ENCODE results near the gene MYOZ3.

MYOZ3 gene

DNA sequence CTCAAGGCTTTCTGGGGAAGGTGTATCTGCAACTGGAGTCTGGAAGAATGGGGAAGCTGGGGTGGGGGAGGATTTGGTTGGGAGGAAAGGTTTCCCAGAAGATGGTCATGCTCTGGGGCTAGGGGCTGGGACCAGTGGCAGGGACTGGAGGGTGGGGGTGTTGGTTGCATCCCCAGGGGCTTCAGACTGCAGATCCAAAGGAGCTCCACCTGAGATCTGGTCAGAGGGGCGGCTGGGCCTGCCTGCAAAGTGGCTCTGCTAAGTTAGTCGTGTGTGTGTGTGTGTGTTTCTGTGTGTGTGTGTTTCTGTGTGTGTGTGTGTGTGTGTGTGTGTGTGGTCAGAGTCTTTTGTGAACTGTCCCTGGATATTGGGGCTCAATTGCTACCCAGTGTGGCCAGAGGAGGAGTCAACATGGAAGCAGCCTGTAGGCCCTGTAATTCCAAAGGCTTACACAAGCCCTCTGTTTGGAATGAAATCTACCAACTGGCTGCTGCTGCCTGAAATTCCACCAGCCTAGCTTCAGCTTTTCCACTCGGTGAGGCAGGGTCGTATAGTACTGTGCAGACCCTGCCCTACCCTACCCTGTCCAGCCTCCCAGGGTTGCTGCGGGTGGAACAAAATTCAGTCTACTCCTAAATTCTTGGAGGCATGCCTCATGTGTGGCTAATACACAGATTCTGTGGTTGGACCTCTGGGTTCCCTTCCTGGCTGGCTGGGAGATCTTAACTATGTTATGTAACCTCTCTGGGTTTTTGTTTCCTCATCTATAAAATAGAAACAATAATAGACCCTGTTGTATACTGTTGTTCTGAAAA, 33.1 kb upstream of the MYOZ3 start:
- no peak for DNase-seq

DNA sequence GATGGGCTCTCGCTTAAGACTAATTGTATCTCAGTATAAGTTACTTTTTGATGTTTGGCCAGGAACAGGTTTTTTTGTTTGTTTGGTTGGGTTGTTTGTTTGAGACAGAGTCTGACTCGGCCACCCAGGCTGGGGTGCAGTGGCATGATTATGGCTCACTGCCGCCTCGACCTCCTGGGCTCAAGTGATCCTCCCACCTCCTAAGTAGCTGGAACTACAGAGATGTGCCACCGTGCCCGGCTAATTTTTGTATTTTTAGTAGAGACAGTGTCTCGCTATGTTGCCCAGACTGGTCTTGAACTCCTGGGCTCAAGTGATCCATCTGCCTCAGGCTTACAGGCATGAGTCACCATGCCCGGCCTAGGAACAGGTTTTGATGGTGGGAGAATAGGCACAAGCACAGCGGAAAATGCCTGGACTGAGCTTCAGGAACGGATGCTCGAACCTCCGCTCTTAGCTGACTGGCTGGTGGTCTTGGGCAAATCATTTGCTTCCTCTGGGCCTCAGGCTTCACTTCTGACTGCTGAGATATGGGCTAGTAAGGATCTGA, 32.0 kb upstream of the MYOZ3 start:
- no peak for DNase-seq

DNA sequence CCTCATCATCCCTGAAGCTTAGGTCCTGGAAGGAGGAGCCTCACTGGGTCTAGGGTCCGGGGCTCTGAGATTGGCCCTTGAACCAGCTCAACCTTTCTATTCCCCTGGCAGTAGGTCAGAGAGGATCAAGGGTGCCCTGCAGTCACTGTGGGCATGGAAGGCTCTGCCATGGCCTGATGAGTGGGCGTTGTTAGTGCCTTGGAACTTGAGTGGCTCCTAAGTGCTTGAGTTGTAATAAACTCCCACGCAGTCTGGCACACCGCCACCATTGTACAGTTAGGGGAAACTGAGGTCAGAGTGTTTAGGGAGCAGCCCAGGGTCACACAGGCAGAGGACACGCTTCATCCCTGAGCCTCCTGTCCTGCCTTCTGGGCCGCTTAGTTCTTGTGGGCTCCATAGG, 31.0 kb upstream of the MYOZ3 start:
- no peak for DNase-seq

DNA sequence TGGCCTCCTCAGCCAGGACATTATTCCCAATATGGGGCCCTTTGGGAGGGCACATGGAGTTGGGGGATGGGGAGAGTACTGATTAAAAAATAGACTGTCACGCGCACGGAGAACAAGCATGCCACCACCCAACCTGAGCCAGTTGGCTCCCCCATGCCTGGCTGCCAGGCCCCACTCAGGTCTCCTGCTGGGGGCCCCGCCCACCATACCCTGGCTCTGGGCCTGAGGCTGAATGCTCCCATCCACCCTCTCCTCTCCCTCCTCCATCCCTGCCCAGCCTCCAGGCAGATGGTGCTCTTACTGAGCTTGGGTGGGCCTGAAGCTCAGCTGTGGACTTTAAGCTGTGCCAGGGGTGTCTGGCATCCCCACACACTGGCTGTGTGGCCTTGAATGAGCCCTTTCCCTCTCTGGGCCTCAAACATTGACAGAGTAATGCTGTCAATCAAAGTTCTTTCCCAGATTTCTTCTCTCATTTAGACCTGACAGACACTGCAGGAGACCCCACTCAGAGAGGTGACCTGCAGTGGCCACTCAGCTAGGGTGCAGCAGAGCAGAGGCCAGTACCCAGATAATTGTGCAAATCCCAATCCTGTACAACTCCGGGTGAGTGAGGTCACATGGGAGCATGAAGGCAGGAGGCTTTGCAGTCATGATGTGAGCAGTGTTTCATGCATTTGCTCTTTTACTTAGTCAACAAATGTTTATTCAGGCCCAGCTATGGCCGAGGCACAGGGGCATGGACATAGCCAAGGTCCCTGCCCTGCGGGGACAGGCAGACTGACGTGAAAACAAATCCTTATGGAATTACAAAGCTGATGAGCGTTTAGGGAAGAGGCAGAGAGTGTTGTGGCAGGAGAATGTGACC, 30.4 kb upstream of the MYOZ3 start:
- DNase-seq = no peak

DNA sequence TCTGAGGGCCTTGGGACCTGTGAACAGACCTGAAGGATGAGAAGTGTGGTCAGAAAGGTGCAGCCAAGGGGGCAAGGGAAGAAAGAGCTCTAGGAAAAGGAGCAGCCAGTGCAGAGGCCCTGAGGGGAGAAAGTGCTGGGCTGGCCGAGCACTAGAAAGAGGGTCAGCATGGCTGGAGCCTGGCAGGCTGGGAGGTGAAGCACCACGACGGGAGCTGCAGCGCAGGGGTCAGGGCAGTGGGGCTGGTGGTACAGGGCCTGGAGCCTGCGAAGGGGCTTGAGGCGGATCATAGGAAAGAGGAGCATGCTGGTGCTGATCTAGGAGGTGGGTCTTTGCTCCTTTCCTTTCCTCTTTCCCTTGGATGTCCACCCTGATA, 29.7 kb upstream of the MYOZ3 start:
- no peak for DNase-seq

DNA sequence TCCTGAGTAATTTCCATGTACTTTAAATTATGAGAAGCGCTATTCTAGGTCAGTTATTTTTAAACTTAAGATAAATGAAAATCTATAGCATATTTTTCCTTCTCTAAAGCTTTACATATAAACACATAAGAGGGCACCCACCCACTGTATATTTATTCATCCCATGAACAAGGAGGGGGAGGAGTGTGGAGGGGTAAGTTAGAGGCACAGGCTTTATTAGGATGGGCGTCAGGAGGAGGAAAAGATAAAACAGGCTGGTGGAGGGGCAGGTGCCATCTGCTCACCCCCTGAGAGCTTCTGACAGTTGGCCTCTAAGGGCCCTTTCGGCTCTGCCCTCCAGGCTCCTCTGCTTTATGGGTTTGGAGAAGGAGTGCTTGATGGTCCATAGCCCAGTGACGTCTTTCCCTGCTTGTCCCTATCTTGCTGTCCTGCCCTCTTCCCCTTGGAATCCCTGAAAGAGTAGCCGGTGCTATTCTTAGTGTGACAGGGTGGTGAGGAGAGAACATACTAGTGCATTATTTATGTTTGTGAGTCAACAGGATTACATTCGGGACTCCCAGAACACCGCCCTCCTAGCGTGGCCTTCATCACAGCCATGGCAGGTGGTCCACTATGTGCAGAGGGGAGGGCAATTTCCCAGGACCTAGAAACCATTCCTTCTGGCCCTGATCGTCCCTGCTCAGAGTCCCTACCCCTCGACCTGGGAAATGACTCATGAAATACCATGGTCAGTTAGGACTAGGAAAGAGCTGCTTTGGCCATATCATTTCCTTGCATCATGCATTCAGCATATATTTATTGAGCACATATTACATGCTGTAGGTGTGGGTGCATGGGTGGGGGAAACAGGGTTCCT, 28.5 kb upstream of the MYOZ3 start:
- peak; percentile 29 for DNase-seq

DNA sequence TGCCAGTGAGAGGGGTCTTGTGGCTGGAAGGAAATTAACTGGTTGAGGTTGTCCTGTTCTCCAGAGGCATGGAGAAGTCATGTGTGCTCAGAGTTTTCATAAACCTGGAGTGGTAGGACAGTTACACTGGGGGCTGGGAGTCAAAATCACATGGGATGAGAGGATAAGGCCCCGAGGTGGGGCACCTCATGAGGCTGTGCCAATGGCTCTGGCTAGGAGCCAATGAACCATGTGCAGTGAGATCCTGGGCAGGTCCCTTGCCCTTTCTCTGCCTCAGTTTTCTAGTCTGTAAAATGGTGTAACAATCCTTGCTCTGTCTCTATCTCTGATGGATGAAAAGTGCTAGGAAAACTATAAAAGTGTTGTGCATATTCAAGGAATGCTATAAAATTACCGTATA, 27.6 kb upstream of the MYOZ3 start:
- no peak for DNase-seq

DNA sequence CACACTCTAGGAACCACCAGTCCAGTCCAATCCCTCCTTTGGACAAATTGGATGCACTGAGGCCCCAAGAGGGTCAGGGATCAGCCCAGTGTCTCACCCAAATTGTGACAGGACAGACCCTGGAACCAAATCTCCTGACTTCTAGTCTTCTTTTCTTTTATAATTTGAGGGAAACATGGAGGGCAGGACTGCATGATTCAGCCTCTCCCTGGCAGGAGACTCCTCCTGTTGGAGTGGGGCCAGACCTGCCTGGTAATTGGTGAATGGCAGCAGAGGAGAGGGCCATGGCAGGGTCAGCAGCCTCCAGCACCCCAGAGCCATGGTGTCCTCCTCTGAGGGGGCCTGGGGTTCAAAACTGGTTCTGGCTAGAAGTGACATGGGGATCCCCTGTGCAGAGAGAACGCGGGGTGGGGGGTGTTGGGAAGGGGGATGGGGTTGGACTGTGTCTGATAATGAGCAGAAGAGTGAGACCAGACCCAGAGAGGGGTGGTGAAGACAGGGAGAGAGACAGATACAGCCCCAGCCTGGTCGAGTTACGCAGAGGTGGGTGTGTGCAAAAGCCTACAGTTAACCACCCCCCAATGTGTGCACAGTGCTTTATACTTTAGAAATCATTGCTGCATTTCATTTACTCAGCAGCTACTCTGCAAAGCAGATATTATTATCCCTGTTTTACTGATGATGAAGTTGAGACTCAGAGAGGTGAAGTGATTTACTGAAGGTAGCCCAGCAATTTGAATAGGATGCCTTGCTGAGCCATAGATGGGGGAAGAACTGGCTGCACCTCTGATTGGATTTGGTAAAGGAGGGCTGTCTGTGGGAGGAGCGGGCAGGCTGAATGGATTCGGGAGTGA, 24.4 kb upstream of the MYOZ3 start:
- no peak for DNase-seq

DNA sequence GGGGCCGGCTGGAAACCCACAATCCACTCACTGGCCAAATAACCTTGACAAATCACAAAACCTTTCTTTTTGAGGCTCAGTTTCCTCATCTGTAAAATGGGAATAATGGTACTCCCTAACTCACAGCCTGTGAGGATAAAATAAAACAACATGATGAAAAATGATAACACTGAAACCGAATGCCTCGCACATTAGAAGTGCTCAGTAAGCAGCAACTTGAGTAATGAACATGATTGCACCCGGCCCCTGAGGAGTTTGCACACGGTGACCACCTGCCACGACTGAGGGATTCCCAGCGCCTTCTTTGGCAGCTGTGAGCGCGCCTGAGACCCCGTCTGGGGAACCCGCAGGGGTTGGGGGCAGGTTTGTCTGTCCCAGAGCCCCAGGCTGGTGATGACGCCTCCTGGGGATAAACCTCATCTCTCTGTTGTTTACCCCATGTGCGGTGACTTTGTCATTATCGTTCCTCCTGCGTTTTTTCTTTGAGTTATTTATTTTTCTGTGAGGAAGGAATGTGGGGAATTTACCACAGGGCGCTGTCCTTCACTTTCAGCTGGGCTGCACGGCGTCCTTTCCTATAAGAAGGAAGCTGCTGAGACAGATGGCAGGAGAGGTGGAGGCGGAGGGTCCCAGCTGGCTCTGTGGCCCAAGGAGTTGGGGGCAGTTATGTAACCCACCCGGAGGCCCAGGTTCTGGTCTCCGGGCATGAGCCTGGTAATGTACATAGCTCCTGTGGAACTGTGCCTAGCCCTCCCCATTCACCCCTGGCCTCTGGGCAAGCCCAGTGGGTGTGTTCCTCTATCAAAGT, 23.6 kb upstream of the MYOZ3 start:
- peak; percentile 74 for DNase-seq

DNA sequence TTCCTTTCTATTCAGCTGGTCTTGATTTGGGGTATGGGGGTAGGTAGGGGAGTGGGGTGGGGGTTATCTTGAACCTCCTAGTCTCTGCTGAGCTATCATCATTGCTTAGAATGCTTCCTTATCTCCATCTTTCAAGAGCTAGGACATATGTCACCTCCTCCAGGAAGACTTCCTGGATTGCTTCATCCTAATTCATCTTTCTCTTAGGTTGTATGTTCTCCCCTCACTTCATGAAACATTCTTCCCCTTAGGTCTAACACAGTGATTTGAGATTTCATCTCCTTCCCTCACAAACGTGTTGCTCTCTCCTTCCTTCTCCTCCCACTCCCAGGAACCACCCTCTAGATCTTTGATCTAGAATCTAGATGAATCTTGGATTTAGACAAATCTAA, 23.0 kb upstream of the MYOZ3 start:
- DNase-seq = no peak

DNA sequence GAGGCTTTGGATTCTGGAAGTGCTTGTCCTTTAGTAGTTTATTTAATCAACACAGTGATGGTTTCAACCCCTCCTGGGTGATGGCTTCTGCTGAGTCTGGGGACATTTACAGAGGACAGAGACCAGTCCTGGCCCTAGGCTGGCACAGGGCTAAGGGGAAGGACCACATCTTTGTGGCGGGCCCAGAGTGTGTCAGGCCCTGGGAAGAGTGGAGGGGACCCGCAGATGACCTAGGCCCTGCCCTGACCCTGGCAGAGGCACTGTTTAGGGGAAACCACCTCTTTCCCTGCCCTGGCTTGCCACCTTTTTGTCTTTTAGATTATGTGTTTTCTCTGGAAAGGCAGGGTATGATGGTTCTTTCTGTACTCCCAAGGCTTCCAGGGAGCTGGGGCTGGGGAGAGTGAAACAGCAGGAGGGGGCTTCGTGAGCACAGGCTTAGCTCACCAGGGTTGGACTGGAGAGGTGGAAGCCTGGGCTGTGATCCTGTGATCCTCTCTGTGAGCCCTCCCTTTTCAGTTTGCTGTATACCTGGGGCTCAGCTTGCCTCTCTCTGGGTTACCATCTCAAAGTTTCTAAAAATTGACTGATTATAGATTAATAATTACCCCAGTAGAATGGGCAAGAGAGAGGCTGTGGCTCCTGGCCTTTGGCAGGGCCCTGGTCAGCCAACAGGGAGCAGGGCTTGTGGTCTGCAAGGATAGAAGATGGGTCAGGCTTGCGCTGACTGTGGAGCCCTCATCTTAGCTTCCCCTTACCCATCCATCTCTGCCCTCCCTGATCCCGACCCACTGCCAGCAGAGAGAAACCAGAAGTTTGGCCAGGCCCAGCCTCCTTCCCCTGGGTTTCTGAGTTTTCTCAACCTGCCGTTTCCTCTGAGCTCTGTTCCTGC, 22.3 kb upstream of the MYOZ3 start:
- no peak for DNase-seq

DNA sequence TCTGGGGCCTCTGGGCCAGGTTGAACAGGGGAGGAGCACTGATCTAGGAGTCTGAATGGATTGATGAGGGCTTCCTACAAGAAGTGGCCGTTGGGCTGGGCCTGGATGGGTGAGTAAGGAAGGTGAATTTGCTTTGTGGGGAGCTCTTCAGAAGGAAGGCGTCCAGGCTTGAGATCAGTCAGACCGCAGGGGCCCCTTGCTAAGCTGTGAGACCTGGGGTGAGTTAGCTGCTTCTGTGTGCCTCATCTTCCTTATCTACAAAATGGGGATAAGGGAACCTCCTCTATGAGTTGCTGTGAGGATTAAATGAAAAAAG, 21.7 kb upstream of the MYOZ3 start:
- no peak for DNase-seq

DNA sequence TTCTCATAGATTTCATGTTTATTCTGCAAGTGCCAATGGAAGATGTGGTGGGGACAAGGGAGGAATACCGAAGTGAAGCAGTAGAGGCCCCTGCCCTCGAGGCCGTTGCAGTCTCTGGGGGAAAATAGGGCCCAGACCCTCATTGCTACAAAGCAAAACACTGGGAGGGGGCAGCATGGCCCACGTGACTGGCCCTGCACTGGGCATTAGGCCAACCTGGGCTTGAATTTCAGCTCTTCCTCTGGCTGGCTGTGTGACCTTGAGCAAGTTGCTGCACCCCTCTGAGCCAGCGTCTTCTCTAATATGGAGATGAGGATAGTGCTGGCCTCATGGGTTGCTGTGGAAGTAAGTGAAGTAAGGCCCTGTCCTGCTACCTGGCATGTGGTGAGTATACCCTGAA, 21.3 kb upstream of the MYOZ3 start:
- DNase-seq = no peak

DNA sequence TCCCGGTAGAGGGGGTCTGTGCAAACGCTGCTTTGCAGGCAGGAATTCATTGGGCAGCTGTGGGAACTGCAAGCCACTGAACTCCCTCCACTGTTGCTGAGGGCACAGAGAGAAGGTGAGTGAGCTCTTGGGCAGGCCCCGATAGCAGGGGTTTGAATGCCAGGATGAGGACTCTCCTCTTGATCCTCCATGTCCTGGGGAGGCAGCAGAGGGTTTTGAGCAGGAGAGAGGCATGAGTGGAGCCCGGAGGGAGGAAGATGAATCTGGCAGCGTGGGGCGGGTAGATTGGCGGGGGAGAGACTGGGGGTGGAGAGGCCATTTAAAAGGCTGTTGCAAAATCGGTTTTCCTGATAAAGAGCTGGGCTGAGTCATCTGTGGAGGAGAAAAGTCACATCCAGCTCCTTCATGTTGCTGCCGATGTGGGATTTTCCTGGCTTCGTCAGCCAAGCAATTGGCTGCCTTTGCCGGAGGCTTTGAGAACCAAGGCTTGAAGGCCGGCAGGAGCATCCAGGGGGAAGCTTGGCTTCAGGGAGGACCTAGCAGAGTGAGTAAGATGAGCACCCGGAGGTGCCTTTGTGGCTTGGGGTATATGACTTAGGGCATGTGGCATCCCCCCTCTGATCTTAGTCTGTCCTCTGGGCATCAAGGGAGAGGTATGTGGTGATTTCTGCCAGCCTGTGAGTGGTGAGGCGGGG, 20.6 kb upstream of the MYOZ3 start, which contains the start of gene SYNPO:
SYNPO (plus strand) TSS at position 350 of the 695 bp plus-strand sequence. CDS start 7,616 bp downstream, outside the sequence.
- DNase-seq = no peak

DNA sequence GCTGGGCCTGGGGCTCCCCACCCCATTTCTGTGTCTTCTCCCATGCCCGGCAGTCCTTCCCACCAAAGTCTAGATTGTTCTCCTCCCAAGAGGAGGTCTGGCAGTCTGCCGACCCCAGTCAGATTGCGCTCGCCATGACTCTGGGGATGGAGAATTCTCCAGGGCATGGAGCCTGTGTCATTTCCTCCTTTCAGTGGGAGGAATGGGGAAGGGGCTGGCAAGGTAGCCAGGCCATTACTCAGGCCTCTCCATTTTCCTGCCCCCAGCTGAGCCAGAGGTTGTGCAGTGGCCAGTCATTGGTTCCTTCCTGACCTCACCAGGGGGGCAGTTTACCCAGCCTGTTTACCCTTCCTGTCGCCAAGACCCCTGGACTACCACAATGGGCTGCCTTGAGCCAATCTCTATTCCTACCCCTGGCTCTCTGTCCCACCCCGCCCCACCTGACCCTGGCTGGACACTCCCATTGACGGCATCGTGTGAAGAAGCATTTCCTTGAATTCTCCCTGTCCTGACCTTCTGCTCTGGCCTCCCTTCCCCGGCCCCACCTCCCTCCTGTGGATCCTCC, 20.0 kb upstream of the MYOZ3 start:
- no peak for DNase-seq

DNA sequence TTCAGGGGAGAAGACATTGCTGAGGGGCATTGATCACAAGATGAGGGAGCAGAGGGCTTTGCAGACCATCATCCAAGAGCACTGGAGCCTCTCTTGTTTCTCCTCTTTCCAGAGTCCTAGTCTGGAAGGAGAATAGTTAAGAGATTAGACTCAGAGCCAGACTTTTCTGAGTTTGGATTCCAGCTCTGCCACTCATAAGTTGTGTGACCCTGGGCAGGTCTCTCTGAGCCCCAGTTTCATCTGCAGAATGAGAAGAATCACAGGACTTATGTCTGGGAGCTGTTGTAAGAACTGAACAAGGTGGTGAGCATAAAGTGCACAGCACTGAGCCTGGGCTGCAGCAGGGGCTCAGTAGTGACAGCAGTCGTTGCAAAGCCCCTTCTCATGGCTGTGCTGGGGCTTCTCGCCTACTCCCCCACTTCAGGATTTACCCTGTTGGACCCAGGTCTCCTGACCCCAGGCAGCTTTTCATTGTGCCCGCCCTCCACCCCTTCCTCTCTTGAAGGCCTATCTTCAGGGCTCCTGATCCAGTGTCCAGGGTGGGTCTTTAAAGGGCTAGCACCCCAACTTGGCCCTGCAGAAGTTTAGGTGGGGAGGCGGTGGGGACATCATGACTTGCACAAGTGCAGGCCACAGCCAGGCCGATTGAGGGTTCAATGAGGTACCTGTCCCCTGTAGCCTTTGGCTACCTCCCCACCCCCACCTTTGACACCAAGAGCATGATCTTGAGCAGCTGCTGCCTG, 19.1 kb upstream of the MYOZ3 start:
- DNase-seq = no peak

DNA sequence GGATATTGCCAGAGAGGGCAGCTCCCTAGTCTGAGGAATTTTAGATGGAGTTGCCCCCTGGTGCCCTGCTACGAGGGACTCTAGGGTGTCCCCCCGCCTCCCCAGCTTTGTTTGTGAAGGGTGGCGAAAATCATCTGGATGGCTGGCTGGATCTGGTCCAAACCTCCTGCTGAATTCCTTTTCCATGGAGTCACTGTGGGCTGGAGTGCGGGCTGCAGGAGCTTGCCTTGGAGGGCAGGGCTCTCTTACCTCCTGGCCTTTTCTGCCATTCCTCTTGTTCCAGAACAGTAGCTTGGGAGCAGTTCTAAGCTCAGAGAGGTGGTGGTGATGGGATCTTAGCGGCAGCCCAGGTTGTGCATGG, 18.5 kb upstream of the MYOZ3 start:
- DNase-seq = no peak

DNA sequence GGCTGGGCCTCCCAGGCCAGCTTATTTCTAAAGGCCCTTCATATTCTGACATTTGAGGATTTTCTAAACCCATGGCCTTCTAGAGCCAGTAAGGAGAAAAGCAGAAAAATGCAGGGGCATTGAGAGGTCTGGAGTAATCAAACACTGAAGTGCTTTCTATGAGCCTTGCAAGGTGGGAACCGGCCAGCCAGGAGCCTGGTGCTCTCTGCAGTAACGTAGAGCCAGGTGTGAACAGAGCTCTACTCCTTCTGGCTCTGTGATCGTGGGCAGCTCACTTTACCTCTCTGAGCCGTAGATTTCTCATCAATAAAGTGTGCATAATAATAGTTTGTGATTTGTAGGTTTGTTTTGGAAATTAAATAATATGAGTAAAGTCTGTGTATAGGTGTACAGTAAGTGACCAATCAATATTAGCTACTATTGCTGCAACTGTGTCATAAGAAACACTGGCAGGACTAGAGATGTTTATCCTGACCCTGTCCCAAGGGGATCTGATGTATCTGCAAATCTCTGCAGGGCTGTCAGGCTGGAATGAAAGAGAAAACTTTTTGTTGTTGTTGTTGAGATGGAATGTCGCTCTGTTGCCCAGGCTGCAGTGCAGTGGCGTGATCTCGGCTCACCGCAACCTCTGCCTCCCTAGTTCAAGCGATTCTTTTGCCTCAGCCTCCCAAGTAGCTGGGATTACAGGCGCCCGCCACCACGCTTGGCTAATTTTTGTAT, 17.9 kb upstream of the MYOZ3 start:
- no peak for DNase-seq
